ENCODE data around the gene G3BP2. TPM values are rescaled to one million over a fixed set of nuclear protein-coding genes. Genes with fewer than 3 reads are reported as not detected.

G3BP2 gene
- total and polyA plus RNA-seq, 2 of the 13 experiments (the other 11 are each of a cell fraction or from before 2014, with no cell fraction given) = 51.7 to 179 TPM

- no peak for TF ChIP-seq ZNF142 (CRISPR knock-in tag; IDR thresholded peaks at IDR 0.05)
- 0 out of 2 replicates have a peak, but pooled peaks have one; percentile 26 for TF ChIP-seq PREB (CRISPR knock-in tag; IDR thresholded peaks at IDR 0.05)
- TF ChIP-seq LCORL (IDR thresholded peaks at IDR 0.05) = no peak
- peak; percentile 78; the same call in 1 of the 2 replicates for TF ChIP-seq LCORL (CRISPR knock-in tag; IDR thresholded peaks at IDR 0.05)
- TF ChIP-seq ZNF639 (CRISPR knock-in tag; conservative IDR thresholded peaks at IDR 0.05) = peak; percentile 84
- TF ChIP-seq ZNF414 (CRISPR knock-in tag; IDR thresholded peaks at IDR 0.05) = no peak; the same call in none of the 2 replicates
- TF ChIP-seq THAP8 (CRISPR knock-in tag; IDR thresholded peaks at IDR 0.05; ENCODE audit: borderline replicate concordance) = no peak; the same call in 1 of the 2 replicates
- TF ChIP-seq NCOA1 (CRISPR knock-in tag; IDR thresholded peaks at IDR 0.05) = peak; percentile 89
- TF ChIP-seq KDM1A (CRISPR knock-in tag; IDR thresholded peaks at IDR 0.05) = no peak
- TF ChIP-seq FOXO4 (CRISPR knock-in tag; conservative IDR thresholded peaks at IDR 0.05) = 0 out of 2 replicates have a peak, but pooled peaks have one; percentile 64
- no peak for TF ChIP-seq PBX3 (CRISPR knock-in tag; IDR thresholded peaks at IDR 0.05; ENCODE audit: borderline replicate concordance)
- TF ChIP-seq NFE2 (CRISPR knock-in tag; IDR thresholded peaks at IDR 0.05) = no peak
- TF ChIP-seq ZBTB20 (CRISPR knock-in tag; IDR thresholded peaks at IDR 0.05; ENCODE audit: borderline replicate concordance, low read depth) = no peak; the same call in 1 of the 2 replicates
- peak; percentile 29; the same call in 1 of the 2 replicates for TF ChIP-seq ZNF777 (CRISPR knock-in tag; IDR thresholded peaks at IDR 0.05)
- no peak for TF ChIP-seq ZNF552 (CRISPR knock-in tag; IDR thresholded peaks at IDR 0.05; ENCODE audit: borderline replicate concordance)
Observed at GRCh38 chr4:75673027-75673958, at the start of gene G3BP2 (continued).

Measured in HepG2 (cell line).